Measurements from ENCODE around the gene OTOS. TPM values are rescaled to one million over a fixed set of nuclear protein-coding genes. Genes with fewer than 3 reads are reported as not detected.

Gene OTOS
- total RNA-seq, 2 donors from 2014 or later = not detected

- Mint-ChIP-seq H3K27ac (no peak overlapping the region), H3K27me3 (no peaks in the 10 kb centered on the region), H3K4me3 (no peak overlapping the region), H3K9me3 (no peaks in the 10 kb centered on the region), H3K4me1 (peaks cover 9% of the 10 kb centered on the region), H3K36me3 (ENCODE audit: low read depth) (peaks cover 82% of the 10 kb centered on the region)
- no peak for ATAC-seq (replicated peaks)
Measured at GRCh38 chr2:240130393-240131195, 9.9 kb downstream of the OTOS start.

- H3K27me3 Mint-ChIP-seq = no peaks in the 10 kb centered on the region
- ATAC-seq (replicated peaks) = no peak
- H3K36me3 Mint-ChIP-seq (ENCODE audit: low read depth) = peaks cover 75% of the 10 kb centered on the region
- H3K9me3 Mint-ChIP-seq = no peaks in the 10 kb centered on the region
- peaks cover 2% of the 10 kb centered on the region for H3K4me1 Mint-ChIP-seq
- H3K4me3 Mint-ChIP-seq = no peak overlapping the region
- no peak overlapping the region for H3K27ac Mint-ChIP-seq
Measured at GRCh38 chr2:240129731-240130392, 10.6 kb downstream of the OTOS start.

- no peak for ATAC-seq (replicated peaks)
- Mint-ChIP-seq H3K27ac (no peak overlapping the region), H3K4me1 (no peaks in the 10 kb centered on the region), H3K27me3 (no peaks in the 10 kb centered on the region), H3K36me3 (ENCODE audit: low read depth) (peaks cover 73% of the 10 kb centered on the region), H3K9me3 (no peaks in the 10 kb centered on the region), H3K4me3 (no peak overlapping the region)
Measured at GRCh38 chr2:240129311-240129710, 11.1 kb downstream of the OTOS start.

- no peaks in the 10 kb centered on the region for H3K9me3 Mint-ChIP-seq
- no peak overlapping the region for H3K4me3 Mint-ChIP-seq
- H3K27ac Mint-ChIP-seq = no peak overlapping the region
- no peaks in the 10 kb centered on the region for H3K4me1 Mint-ChIP-seq
- no peaks in the 10 kb centered on the region for H3K27me3 Mint-ChIP-seq
- ATAC-seq (replicated peaks) = no peak
- H3K36me3 Mint-ChIP-seq (ENCODE audit: low read depth) = peaks cover 66% of the 10 kb centered on the region
Measured at GRCh38 chr2:240128608-240129145, 11.8 kb downstream of the OTOS start.

- Mint-ChIP-seq H3K27me3 (no peaks in the 10 kb centered on the region), H3K27ac (no peak overlapping the region), H3K9me3 (no peaks in the 10 kb centered on the region), H3K36me3 (ENCODE audit: low read depth) (peaks cover 60% of the 10 kb centered on the region), H3K4me1 (no peaks in the 10 kb centered on the region), H3K4me3 (no peak overlapping the region)
- ATAC-seq (replicated peaks) = no peak
Measured at GRCh38 chr2:240127911-240128607, 12.4 kb downstream of the OTOS start.

GRCh38 chr2:240127191-240127750 lies 13.2 kb downstream of the OTOS start:
- peaks cover 52% of the 10 kb centered on the region for H3K36me3 Mint-ChIP-seq (ENCODE audit: low read depth)
- H3K9me3 Mint-ChIP-seq = no peaks in the 10 kb centered on the region
- ATAC-seq (replicated peaks) = no peak
- H3K4me3 Mint-ChIP-seq = no peak overlapping the region
- H3K4me1 Mint-ChIP-seq = no peaks in the 10 kb centered on the region
- no peaks in the 10 kb centered on the region for H3K27me3 Mint-ChIP-seq
- no peak overlapping the region for H3K27ac Mint-ChIP-seq

GRCh38 chr2:240126731-240127130 lies 13.7 kb downstream of the OTOS start:
- no peak overlapping the region for H3K4me3 Mint-ChIP-seq
- no peaks in the 10 kb centered on the region for H3K9me3 Mint-ChIP-seq
- peaks cover 2% of the 10 kb centered on the region for H3K4me1 Mint-ChIP-seq
- H3K27me3 Mint-ChIP-seq = no peaks in the 10 kb centered on the region
- no peak overlapping the region for H3K27ac Mint-ChIP-seq
- no peak for ATAC-seq (replicated peaks)
- H3K36me3 Mint-ChIP-seq (ENCODE audit: low read depth) = peaks cover 47% of the 10 kb centered on the region

GRCh38 chr2:240125742-240126141 lies 14.7 kb downstream of the OTOS start:
- H3K27me3 Mint-ChIP-seq = no peaks in the 10 kb centered on the region
- H3K9me3 Mint-ChIP-seq = no peaks in the 10 kb centered on the region
- peaks cover 37% of the 10 kb centered on the region for H3K36me3 Mint-ChIP-seq (ENCODE audit: low read depth)
- H3K4me3 Mint-ChIP-seq = no peak overlapping the region
- H3K27ac Mint-ChIP-seq = no peak overlapping the region
- no peak for ATAC-seq (replicated peaks)
- peaks cover 8% of the 10 kb centered on the region for H3K4me1 Mint-ChIP-seq

GRCh38 chr2:240124651-240125030 lies 15.8 kb downstream of the OTOS start:
- no peaks in the 10 kb centered on the region for H3K9me3 Mint-ChIP-seq
- ATAC-seq (replicated peaks) = no peak
- H3K27ac Mint-ChIP-seq = no peak overlapping the region
- H3K4me3 Mint-ChIP-seq = no peak overlapping the region
- peaks cover 26% of the 10 kb centered on the region for H3K36me3 Mint-ChIP-seq (ENCODE audit: low read depth)
- peaks cover 8% of the 10 kb centered on the region for H3K4me1 Mint-ChIP-seq
- no peaks in the 10 kb centered on the region for H3K27me3 Mint-ChIP-seq

GRCh38 chr2:240123821-240124650 lies 16.4 kb downstream of the OTOS start:
- Mint-ChIP-seq H3K4me3 (no peak overlapping the region), H3K27ac (no peak overlapping the region), H3K4me1 (peaks cover 8% of the 10 kb centered on the region), H3K36me3 (ENCODE audit: low read depth) (peaks cover 20% of the 10 kb centered on the region), H3K9me3 (no peaks in the 10 kb centered on the region), H3K27me3 (no peaks in the 10 kb centered on the region)
- ATAC-seq (replicated peaks) = no peak

GRCh38 chr2:240121675-240122074 lies 18.8 kb downstream of the OTOS start:
- no peak for ATAC-seq (replicated peaks)
- H3K4me3 Mint-ChIP-seq = no peak overlapping the region
- H3K27ac Mint-ChIP-seq = no peak overlapping the region
- H3K9me3 Mint-ChIP-seq = no peaks in the 10 kb centered on the region
- H3K4me1 Mint-ChIP-seq = peaks cover 8% of the 10 kb centered on the region
- no peaks in the 10 kb centered on the region for H3K36me3 Mint-ChIP-seq (ENCODE audit: low read depth)
- H3K27me3 Mint-ChIP-seq = no peaks in the 10 kb centered on the region

- Mint-ChIP-seq H3K36me3 (ENCODE audit: low read depth) (no peaks in the 10 kb centered on the region), H3K4me3 (no peak overlapping the region), H3K27me3 (peaks cover 4% of the 10 kb centered on the region), H3K27ac (no peak overlapping the region), H3K9me3 (no peaks in the 10 kb centered on the region), H3K4me1 (peaks cover 8% of the 10 kb centered on the region)
- ATAC-seq (replicated peaks) = peak; percentile 98
Measured at GRCh38 chr2:240121190-240121589, 19.3 kb downstream of the OTOS start.

GRCh38 chr2:240114233-240114632 lies 26.2 kb downstream of the OTOS start:
- H3K27me3 Mint-ChIP-seq = peaks cover 46% of the 10 kb centered on the region
- no peaks in the 10 kb centered on the region for H3K4me1 Mint-ChIP-seq
- H3K36me3 Mint-ChIP-seq (ENCODE audit: low read depth) = no peaks in the 10 kb centered on the region
- no peak overlapping the region for H3K4me3 Mint-ChIP-seq
- no peak for ATAC-seq (replicated peaks)
- H3K9me3 Mint-ChIP-seq = no peaks in the 10 kb centered on the region
- no peak overlapping the region for H3K27ac Mint-ChIP-seq
